Epithelial cell of proximal tubule (primary cell): Measurements from ENCODE around the gene MED13L. TPM values are rescaled to one million over a fixed set of nuclear protein-coding genes. Genes with fewer than 3 reads are reported as not detected.

Experiments
- DNase-seq: peaks from one replicate; pipeline ENCODE4 v3.0.0-alpha.2; 2011; ENCODE audit warnings: low read depth
- H3K4me3 ChIP-seq: 2 replicates; pipeline ENCODE4 v1.5.1; 2011; ENCODE audit warnings: low read depth, mild to moderate bottlenecking, low read length
- total RNA-seq: library from RNA; depleted of rRNA; stranded (reverse); fragments of >200 nt; gene quantifications from 2 replicates; pipeline ENCODE4 v1.2.3, GENCODE V29; 2015
- TF ChIP-seq, protein P1 (sequence below): conservative IDR thresholded peaks from 2 replicates; pipeline ENCODE4 v1.5.1; 2012; ENCODE audit warnings: low read depth, mild to moderate bottlenecking, low read length

MED13L gene
- total RNA-seq, 1 donor from 2014 or later, result 37.9 TPM

DNA sequence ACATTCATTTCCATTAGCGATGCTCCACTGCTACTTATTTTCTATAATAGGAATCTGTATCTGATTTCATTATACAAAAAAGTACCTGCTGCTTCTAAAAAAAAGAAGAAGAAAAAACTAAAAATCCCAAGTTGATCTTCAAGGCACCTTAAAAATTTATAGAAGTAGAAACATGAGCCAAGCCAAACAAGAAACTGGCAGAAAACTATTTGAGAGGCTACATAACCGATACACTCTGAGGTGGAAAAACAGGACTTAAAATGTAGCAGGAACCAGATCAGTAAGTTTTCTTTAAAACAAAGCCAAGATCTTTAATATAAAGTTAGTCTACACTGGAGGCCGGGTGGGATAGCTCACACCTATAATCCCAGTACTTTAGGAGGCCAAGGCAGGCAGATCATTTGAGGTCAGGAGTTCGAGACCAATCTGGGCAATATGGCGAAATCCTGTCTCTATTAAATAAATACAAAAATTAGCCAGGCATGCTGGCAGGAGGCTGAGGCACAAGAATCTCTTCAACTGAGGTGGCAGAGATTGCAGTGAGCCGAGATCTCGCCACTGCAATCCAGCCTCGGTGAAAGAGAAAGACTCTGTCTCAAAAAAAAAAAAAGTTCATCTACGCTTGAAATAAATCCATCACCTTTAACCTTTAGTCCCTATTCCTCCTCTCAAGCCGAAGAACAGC lies 278.6 kb downstream of the MED13L start:
- TF ChIP-seq, protein P1, sequence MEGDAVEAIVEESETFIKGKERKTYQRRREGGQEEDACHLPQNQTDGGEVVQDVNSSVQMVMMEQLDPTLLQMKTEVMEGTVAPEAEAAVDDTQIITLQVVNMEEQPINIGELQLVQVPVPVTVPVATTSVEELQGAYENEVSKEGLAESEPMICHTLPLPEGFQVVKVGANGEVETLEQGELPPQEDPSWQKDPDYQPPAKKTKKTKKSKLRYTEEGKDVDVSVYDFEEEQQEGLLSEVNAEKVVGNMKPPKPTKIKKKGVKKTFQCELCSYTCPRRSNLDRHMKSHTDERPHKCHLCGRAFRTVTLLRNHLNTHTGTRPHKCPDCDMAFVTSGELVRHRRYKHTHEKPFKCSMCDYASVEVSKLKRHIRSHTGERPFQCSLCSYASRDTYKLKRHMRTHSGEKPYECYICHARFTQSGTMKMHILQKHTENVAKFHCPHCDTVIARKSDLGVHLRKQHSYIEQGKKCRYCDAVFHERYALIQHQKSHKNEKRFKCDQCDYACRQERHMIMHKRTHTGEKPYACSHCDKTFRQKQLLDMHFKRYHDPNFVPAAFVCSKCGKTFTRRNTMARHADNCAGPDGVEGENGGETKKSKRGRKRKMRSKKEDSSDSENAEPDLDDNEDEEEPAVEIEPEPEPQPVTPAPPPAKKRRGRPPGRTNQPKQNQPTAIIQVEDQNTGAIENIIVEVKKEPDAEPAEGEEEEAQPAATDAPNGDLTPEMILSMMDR, result no peak
- DNase-seq, result no peak
- no peak overlapping the region for H3K4me3 ChIP-seq

DNA sequence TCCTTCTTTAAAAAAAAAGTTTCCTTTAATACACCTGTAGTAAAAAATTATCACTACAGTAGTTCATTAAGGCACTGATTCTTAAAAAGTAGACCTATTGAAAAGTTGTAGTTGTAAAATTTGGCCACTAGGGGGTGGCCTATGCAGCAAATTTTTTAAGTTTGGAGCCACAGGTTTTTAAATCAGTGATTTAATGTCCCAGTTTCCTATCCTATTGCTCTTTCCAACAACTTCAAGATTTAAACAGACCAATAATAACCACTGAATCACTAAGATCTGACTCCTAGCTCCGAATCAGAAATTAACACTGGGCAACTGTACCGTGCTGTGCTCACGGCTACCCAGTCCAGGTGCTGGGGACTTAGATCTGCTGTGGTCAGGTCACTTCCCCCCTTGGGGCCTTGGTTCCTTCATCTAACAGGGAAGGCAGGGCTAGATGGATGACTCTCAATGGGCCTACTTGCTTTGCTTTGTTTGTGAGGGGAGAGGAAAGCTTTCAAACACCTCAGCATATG lies 279.3 kb downstream of the MED13L start:
- DNase-seq, result peak; percentile 20
- TF ChIP-seq, protein P1, result peak; percentile 79
- H3K4me3 ChIP-seq, result no peak overlapping the region

DNA sequence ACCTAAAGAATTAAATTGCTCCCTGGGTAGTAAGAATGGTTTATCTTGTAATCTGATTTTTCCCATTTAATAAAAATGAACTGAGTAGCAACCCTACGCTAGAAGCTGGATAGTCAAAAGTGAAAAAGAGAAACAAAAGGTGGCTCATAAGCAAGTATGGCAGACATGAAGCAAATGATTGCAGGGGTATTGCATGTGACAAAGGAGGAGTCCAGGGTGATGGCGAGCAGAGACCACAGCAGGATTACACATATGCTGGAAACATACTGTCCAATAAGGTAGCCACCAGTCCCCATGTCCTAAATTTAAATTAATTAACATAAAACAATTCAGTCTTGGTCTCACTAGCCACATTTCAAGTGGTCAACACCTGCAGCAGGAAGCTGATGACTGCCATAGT lies 283.8 kb downstream of the MED13L start:
- H3K4me3 ChIP-seq, result no peak overlapping the region
- TF ChIP-seq, protein P1, result no peak
- DNase-seq, result no peak

DNA sequence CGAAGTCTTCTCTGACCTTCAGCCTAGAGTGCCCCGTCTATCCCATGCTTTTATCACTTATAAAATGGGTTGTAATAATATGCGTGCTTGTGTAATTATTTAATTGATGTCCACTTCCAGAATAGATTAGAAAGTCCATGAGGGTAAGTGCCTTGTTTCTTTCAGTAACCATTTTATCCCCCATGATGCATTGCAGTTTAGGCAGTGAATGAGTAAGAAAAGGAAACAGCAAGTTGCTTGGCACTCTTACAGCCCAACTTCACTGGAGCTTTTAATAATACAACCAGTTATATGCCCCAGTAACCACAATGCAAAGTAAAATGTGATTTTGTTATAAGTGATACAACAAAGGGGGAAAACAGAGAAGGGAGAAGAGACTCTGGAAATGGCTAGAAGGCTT lies 287.3 kb downstream of the MED13L start:
- no peak overlapping the region for H3K4me3 ChIP-seq
- TF ChIP-seq, protein P1, result no peak
- DNase-seq, result peak; percentile 50

DNA sequence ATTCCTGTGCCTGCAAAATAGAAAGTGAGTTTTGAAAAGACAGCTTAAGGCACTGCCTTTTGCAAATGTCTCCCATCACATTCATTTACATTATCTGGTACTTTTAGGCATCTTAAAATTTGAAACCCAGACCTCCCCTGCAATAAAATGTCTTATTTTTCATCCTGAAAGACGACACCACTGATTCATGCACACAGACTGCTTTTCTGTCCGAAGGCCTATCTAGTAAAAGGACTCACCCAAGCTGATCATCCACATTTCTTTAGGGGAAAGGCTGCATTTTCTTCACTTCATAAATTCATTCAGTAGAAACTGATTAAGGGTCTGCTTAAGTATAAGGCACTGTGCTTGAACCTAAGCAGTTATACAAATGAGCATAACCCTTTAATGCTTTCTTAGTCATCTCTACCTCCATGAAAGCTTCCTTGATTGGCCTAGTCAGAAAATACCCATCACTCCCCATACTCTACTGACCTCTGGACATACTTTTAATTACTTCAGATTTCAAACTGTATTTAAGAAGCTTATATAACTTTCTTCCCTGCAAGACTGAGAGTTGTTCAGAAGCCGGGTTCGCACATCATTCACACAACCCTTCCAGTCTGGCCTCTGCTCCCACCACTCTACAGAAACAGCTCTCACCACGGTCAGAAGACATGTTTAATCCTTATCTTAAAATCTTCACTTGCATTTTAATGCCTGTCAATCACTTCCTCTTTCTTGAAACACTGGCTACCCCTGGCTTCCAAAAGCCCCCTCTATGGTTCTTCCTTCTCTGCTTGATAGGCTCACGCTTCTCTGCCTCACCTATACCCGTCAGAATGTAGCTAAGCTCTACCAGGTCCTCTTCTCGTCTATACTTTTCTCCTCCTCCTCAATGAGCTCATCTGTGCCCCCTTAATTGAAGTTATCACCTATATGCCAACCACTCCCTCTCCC lies 288.6 kb downstream of the MED13L start:
- no peak for DNase-seq
- TF ChIP-seq, protein P1, result no peak
- H3K4me3 ChIP-seq, result no peak overlapping the region

DNA sequence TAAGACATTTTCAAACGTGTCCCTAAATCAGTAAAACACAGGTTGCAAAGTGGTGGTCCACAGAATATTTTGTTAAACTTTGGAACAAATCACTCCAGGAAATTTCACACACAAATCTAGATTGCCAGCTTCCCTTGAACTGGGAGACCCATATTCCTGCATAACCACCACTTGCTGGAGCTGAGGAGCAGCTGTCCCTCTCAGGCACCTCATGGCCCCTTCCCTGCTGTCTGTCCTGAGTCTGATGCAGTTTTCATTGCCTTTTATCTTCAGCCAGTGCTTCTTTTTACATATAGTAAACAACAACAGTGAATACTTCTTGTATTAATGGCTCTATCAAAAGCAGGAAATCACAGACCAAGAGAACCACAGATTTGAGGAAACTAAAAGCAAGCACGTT lies 289.3 kb downstream of the MED13L start:
- no peak for DNase-seq

More for the DNA sequence above, 289.3 kb downstream of the MED13L start:
- TF ChIP-seq, protein P1, result no peak
- no peak overlapping the region for H3K4me3 ChIP-seq
